ENCODE results near the gene CPA4. TPM values are rescaled to one million over a fixed set of nuclear protein-coding genes. Genes with fewer than 3 reads are reported as not detected.
A peak's percentile ranks its signal among the peaks of the same experiment; 100 is the strongest.
"Not testable (repeated sequence)": the region's sequence is repeated elsewhere in the genome, so short reads cannot be mapped to it uniquely, and the experiment has no call there.

CPA4 gene
- polyA plus RNA-seq, 3 donors = 0.13 to 0.59 (median 0.31) TPM

GRCh38 chr7:130299866-130300265, 6.9 kb downstream of the CPA4 start:
- no peak for DNase-seq

GRCh38 chr7:130301501-130302020, 8.6 kb downstream of the CPA4 start:
- DNase-seq = peak; percentile 39

- no peak for DNase-seq
Measured at GRCh38 chr7:130302649-130303048, 9.7 kb downstream of the CPA4 start.

- DNase-seq = no peak
Measured at GRCh38 chr7:130303127-130303526, 10.2 kb downstream of the CPA4 start.

GRCh38 chr7:130303551-130303950, 10.6 kb downstream of the CPA4 start:
- DNase-seq = no peak

GRCh38 chr7:130303982-130304381, 11.0 kb downstream of the CPA4 start:
- no peak for DNase-seq

- no peak for DNase-seq
Measured at GRCh38 chr7:130304878-130305277, 11.9 kb downstream of the CPA4 start.

- no peak for DNase-seq
Measured at GRCh38 chr7:130305433-130306042, 12.6 kb downstream of the CPA4 start.

GRCh38 chr7:130309986-130310385, 17.0 kb downstream of the CPA4 start:
- no peak for DNase-seq

GRCh38 chr7:130314305-130314704, 21.3 kb downstream of the CPA4 start:
- no peak for DNase-seq

- no peak for DNase-seq
Measured at GRCh38 chr7:130319541-130319940, 26.6 kb downstream of the CPA4 start.

- DNase-seq = not testable (repeated sequence)
Measured at GRCh38 chr7:130321542-130322229, 28.7 kb downstream of the CPA4 start.

GRCh38 chr7:130322615-130323014, 29.7 kb downstream of the CPA4 start:
- no peak for DNase-seq

GRCh38 chr7:130324306-130324943, 31.5 kb downstream of the CPA4 start:
- no peak for DNase-seq

GRCh38 chr7:130329681-130330080, 36.7 kb downstream of the CPA4 start:
- DNase-seq = no peak

GRCh38 chr7:130332259-130333053, 39.5 kb downstream of the CPA4 start:
- DNase-seq = no peak

- DNase-seq = no peak
Measured at GRCh38 chr7:130333832-130334231, 40.9 kb downstream of the CPA4 start.

- no peak for DNase-seq
Measured at GRCh38 chr7:130334274-130334673, 41.3 kb downstream of the CPA4 start.

- no peak for DNase-seq
Measured at GRCh38 chr7:130337410-130337971, 44.5 kb downstream of the CPA4 start.

GRCh38 chr7:130338233-130338632, 45.3 kb downstream of the CPA4 start:
- no peak for DNase-seq

GRCh38 chr7:130341882-130342281, 48.9 kb downstream of the CPA4 start:
- DNase-seq = no peak

All from renal pelvis (tissue), 4 donors.